ENCODE measurements around the gene PTP4A2. TPM values are rescaled to one million over a fixed set of nuclear protein-coding genes. Genes with fewer than 3 reads are reported as not detected.

PTP4A2 gene
- total and polyA plus RNA-seq, 10 of the 15 experiments (the other 5 are each of a cell fraction or from before 2014, with no cell fraction given): 180 to 909 (median 375) TPM

GRCh38 chr1:31957701-31958674 lies 19.8 kb upstream of the PTP4A2 start (continued):
- TF ChIP-seq CEBPZ (IDR thresholded peaks at IDR 0.05; ENCODE audit: low read depth, low read length) (no peak), ZNF24 (IDR thresholded peaks at IDR 0.05) (no peak), USF1 (IDR thresholded peaks at IDR 0.05; ENCODE audit: borderline replicate concordance, extremely low read length, insufficient read depth, low read depth, low read length) (no peak), BHLHE40 (IDR thresholded peaks at IDR 0.05; ENCODE audit: borderline replicate concordance in 1 of 2, low read depth in 2 of 2, low read length in 1 of 2) (peak in 1 of 2 experiments; percentile 41; a peak in 1 of 4 replicates), POLR2AphosphoS5 (IDR thresholded peaks at IDR 0.05; ENCODE audit: low read length) (no peak), CEBPB (IDR thresholded peaks at IDR 0.05; ENCODE audit: borderline replicate concordance in 1 of 2, low read depth in 2 of 2, low read length in 2 of 2) (no peak), GATAD2B (conservative IDR thresholded peaks at IDR 0.05; ENCODE audit: low read depth) (0 out of 2 replicates have a peak, but pooled peaks have one; percentile 22), MYB (IDR thresholded peaks at IDR 0.05; ENCODE audit: borderline replicate concordance, low read depth, low read length) (no peak), BACH1 (IDR thresholded peaks at IDR 0.05; ENCODE audit: borderline replicate concordance) (no peak), NFYB (IDR thresholded peaks at IDR 0.05; ENCODE audit: insufficient read depth, low read depth, low read length) (no peak), YY1 (IDR thresholded peaks at IDR 0.05; ENCODE audit: low read depth, low read length) (no peak), ZNF592 (IDR thresholded peaks at IDR 0.05) (no peak), POLR2A (IDR thresholded peaks at IDR 0.05; ENCODE audit: low read depth, low read length) (peak; percentile 40; the same call in 1 of the 2 replicates), PRDM15 (CRISPR knock-in tag; IDR thresholded peaks at IDR 0.05) (no peak), RELA (IDR thresholded peaks at IDR 0.05; ENCODE audit: borderline replicate concordance, partially characterized antibody) (no peak)

Measured in GM12878 (cell line).